PC-9 (cell line): ENCODE data around the gene GPAM.

Source experiments
- EZH2 ChIP-seq: fragments of 200-600 bp; sonication (generic); IDR thresholded peaks from 2 replicates; pipeline ENCODE4 v1.8.0; 2017; ENCODE audit warnings: antibody characterized with exemption, low read depth
- TF ChIP-seq, protein P1 (sequence below): fragments of 200-600 bp; sonication (generic); conservative IDR thresholded peaks from 2 replicates; pipeline ENCODE4 v1.6.1; 2017; ENCODE audit warnings: mixed run types, antibody characterized with exemption, mild to moderate bottlenecking, moderate library complexity

DNA sequence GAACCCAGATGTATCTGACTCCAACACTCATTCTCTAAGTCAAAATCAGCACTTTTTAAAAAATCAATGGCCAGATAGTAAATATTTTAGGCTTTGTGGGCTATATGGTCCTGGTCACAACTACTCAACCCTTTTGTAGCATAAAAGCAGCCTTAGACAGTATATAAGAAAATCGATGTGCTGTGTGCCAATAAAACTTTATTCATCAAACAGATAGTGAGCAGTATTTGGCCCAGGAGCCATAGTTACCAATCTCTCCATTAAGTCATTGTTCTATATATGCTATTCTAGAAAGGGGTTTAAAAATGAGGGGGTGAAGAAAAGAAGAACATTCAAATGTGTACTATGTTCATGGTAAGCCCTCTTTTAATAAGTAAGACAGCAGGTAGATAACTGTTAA is 18.5 kb upstream of the GPAM start:
- TF ChIP-seq, protein P1, sequence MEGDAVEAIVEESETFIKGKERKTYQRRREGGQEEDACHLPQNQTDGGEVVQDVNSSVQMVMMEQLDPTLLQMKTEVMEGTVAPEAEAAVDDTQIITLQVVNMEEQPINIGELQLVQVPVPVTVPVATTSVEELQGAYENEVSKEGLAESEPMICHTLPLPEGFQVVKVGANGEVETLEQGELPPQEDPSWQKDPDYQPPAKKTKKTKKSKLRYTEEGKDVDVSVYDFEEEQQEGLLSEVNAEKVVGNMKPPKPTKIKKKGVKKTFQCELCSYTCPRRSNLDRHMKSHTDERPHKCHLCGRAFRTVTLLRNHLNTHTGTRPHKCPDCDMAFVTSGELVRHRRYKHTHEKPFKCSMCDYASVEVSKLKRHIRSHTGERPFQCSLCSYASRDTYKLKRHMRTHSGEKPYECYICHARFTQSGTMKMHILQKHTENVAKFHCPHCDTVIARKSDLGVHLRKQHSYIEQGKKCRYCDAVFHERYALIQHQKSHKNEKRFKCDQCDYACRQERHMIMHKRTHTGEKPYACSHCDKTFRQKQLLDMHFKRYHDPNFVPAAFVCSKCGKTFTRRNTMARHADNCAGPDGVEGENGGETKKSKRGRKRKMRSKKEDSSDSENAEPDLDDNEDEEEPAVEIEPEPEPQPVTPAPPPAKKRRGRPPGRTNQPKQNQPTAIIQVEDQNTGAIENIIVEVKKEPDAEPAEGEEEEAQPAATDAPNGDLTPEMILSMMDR = no peak
- no peak for TF ChIP-seq EZH2
